SK-N-SH (cell line): ENCODE data around the gene PPP2R5D. TPM values are rescaled to one million over a fixed set of nuclear protein-coding genes. Genes with fewer than 3 reads are reported as not detected.
A peak's percentile ranks its signal among the peaks of the same experiment; 100 is the strongest.
"Not testable (repeated sequence)": the region's sequence is repeated elsewhere in the genome, so short reads cannot be mapped to it uniquely, and the experiment has no call there.

Experiments
- CTCF ChIA-PET: fragments of 300-600, 350-600 bp; formaldehyde crosslinking; extraction: SDS; loops from one replicate; lab custom pipeline; 2021; lab: Yijun Ruan, JAX
- POLR2A ChIA-PET: fragments of 350-600 bp; sonication (Branson Sonifier 250); formaldehyde crosslinking; extraction: SDS; loops from one replicate; lab custom pipeline; 2020; ENCODE audit warnings: antibody characterized with exemption, inconsistent platforms; lab: Yijun Ruan, JAX
- DNase-seq: peaks from one replicate; pipeline ENCODE4 v3.0.0; 2012
- H2AFZ ChIP-seq: fragments of 200-600 bp; sonication (generic); 2 replicates; pipeline ENCODE4 v1.8.1; 2016; ENCODE audit warnings: antibody characterized with exemption, mild to moderate bottlenecking, low read depth
- H3F3A ChIP-seq: fragments of 200-600 bp; sonication (generic); replicated peaks from 2 replicates; pipeline ENCODE3; 2016; ENCODE audit warnings: antibody characterized with exemption, mild to moderate bottlenecking; ENCODE audit not compliant: insufficient read depth
- H3K27ac ChIP-seq, 2 experiments: fragments of 200-500 bp in 1 of 2; fragments of 200-600 bp in 1 of 2; sonication (Bioruptor generic) in 1 of 2; sonication (generic), shearing (Covaris generic) in 1 of 2; 2 replicates each; pipeline versions ENCODE4 v1.5.1 to v1.6.1; 2014 to 2016; ENCODE audit warnings: low read depth in 2 of 2, inconsistent platforms in 1 of 2, low read length in 1 of 2, mild to moderate bottlenecking in 1 of 2, mixed read lengths in 1 of 2
- H3K27me3 ChIP-seq: fragments of 200-600 bp; sonication (generic), shearing (Covaris generic); 2 replicates; pipeline ENCODE4 v1.6.1; 2016; ENCODE audit warnings: mixed run types; ENCODE audit not compliant: insufficient read depth
- H3K36me3 ChIP-seq, 2 experiments: fragments of 200-500 bp in 1 of 2; fragments of 200-600 bp in 1 of 2; sonication (Bioruptor generic) in 1 of 2; sonication (generic) in 1 of 2; replicated peaks in 1 of 2; 2 replicates each; pipeline versions ENCODE3 to v1.5.1; 2014 to 2016; ENCODE audit warnings: low read length in 1 of 2, mild to moderate bottlenecking in 1 of 2; ENCODE audit not compliant: insufficient read depth in 2 of 2, control insufficient read depth in 1 of 2
- H3K4me1 ChIP-seq, 2 experiments: fragments of 200-500 bp in 1 of 2; fragments of 200-600 bp in 1 of 2; sonication (Bioruptor generic) in 1 of 2; sonication (generic), shearing (Covaris generic) in 1 of 2; 2 replicates each; pipeline versions ENCODE4 v1.5.1 to v1.6.1; 2014 to 2016; ENCODE audit warnings: low read depth in 1 of 2, low read length in 1 of 2, mixed run types in 1 of 2; ENCODE audit not compliant: insufficient read depth in 2 of 2, control insufficient read depth in 1 of 2
- H3K4me2 ChIP-seq: fragments of 200-600 bp; sonication (generic), shearing (Covaris generic); 2 replicates; pipeline ENCODE4 v1.6.1; 2017; ENCODE audit warnings: mixed run types
- H3K4me3 ChIP-seq, 2 experiments: fragments of 200-500 bp in 1 of 2; fragments of 200-600 bp in 1 of 2; sonication (Bioruptor generic) in 1 of 2; sonication (generic), shearing (Covaris generic) in 1 of 2; 2 replicates each; pipeline versions ENCODE4 v1.5.1 to v1.8.1; 2014 to 2016; ENCODE audit warnings: low read depth in 2 of 2, inconsistent platforms in 1 of 2, low read length in 1 of 2, mild to moderate bottlenecking in 1 of 2, mixed read lengths in 1 of 2, moderate library complexity in 1 of 2
- H3K79me2 ChIP-seq: fragments of 200-600 bp; sonication (generic); 2 replicates; pipeline ENCODE4 v1.8.1; 2017; ENCODE audit warnings: mild to moderate bottlenecking; ENCODE audit not compliant: insufficient read depth
- H3K9ac ChIP-seq: fragments of 200-600 bp; sonication (generic); 2 replicates; pipeline ENCODE4 v1.6.1; 2017; ENCODE audit warnings: mixed run types
- H3K9me2 ChIP-seq: fragments of 200-600 bp; sonication (generic); 2 replicates; pipeline ENCODE4 v1.6.1; 2017; ENCODE audit warnings: mixed run types
- H3K9me3 ChIP-seq: fragments of 200-600 bp; sonication (generic); 2 replicates; pipeline ENCODE4 v1.6.1; 2017; ENCODE audit warnings: mixed run types, mild to moderate bottlenecking, moderate library complexity
- H4K20me1 ChIP-seq: fragments of 200-600 bp; sonication (generic); 2 replicates; pipeline ENCODE4 v1.6.1; 2017; ENCODE audit warnings: mild to moderate bottlenecking, mixed run types; ENCODE audit not compliant: insufficient read depth
- EP300 ChIP-seq, 2 experiments: IDR thresholded peaks; 2 replicates each; pipeline versions ENCODE4 v1.4.0 to v1.6.1; 2012; ENCODE audit warnings: borderline replicate concordance in 1 of 2, low read depth in 1 of 2, low read length in 1 of 2
- FOSL2 ChIP-seq: IDR thresholded peaks from 2 replicates; pipeline ENCODE4 v1.4.0; 2012; ENCODE audit warnings: low read depth, mild to moderate bottlenecking, moderate library complexity, borderline replicate concordance
- JUND ChIP-seq: IDR thresholded peaks from 2 replicates; pipeline ENCODE4 v1.4.0; 2012
- MAX ChIP-seq: IDR thresholded peaks from 2 replicates; pipeline ENCODE4 v1.4.0; 2012; ENCODE audit warnings: low read depth
- MEF2A ChIP-seq: IDR thresholded peaks from 2 replicates; pipeline ENCODE4 v1.4.0; 2012; ENCODE audit warnings: low read depth, borderline replicate concordance
- RCOR1 ChIP-seq: fragments of 150-350 bp; IDR thresholded peaks from 2 replicates; pipeline ENCODE4 v1.6.1; 2017; ENCODE audit warnings: antibody characterized with exemption, low read length
- RXRA ChIP-seq: IDR thresholded peaks from 2 replicates; pipeline ENCODE4 v1.4.0; 2012; ENCODE audit warnings: low read depth, mild to moderate bottlenecking, borderline replicate concordance
- SIN3A ChIP-seq: IDR thresholded peaks from 2 replicates; pipeline ENCODE4 v1.6.1; 2012; ENCODE audit warnings: low read depth, mild to moderate bottlenecking, low read length, moderate library complexity, borderline replicate concordance
- TEAD4 ChIP-seq: IDR thresholded peaks from 2 replicates; pipeline ENCODE4 v1.4.0; 2012; ENCODE audit warnings: mild to moderate bottlenecking, borderline replicate concordance; ENCODE audit not compliant: insufficient read depth
- WGBS: methylation state at CpG from one replicate; pipeline ENCODE4 v1.1.6; 2017; ENCODE audit warnings: low lambda C conversion rate; 5-methylcytosine and 5-hydroxymethylcytosine counted together
- polyA plus RNA-seq, 3 experiments: library from polyadenylated mRNA; depleted of rRNA; stranded (reverse); fragments of >200 nt; gene quantifications; 2 replicates each; pipeline ENCODE4 v1.2.3, GENCODE V29; 2012
- TF ChIP-seq, protein P1 (sequence below): fragments of 150-350 bp; IDR thresholded peaks from 2 replicates; pipeline ENCODE4 v1.6.1; 2017; ENCODE audit warnings: antibody characterized with exemption, low read length, low read depth, borderline replicate concordance
- TF ChIP-seq, protein P2 (sequence below): fragments of 200-600 bp; sonication (generic); IDR thresholded peaks from 2 replicates; pipeline ENCODE4 v1.6.1; 2017; ENCODE audit warnings: antibody characterized with exemption, mild to moderate bottlenecking, moderate library complexity
- TF ChIP-seq, protein P3 (sequence below): IDR thresholded peaks from 2 replicates; pipeline ENCODE4; 2012

PPP2R5D gene
- polyA plus RNA-seq, 1 of the 3 experiments (the other 2 are of a cell fraction), result 37.6 TPM

GRCh38 chr6:42993445-42993844 is 9.1 kb downstream of the PPP2R5D start:
- Histone ChIP-seq H2AFZ (no peak overlapping the region), H3K4me2 (no peak overlapping the region), H3K9me3 (no peaks in the 10 kb centered on the region), H3F3A (peaks cover 7% of the 10 kb centered on the region), H3K79me2 (peaks cover 19% of the 10 kb centered on the region; the same call in 1 of the 2 replicates), H3K27me3 (no peaks in the 10 kb centered on the region), H3K4me3 (no peak overlapping the region), H3K9ac (no peak overlapping the region), H4K20me1 (no peaks in the 10 kb centered on the region), H3K4me1 (peaks cover 0 to 1% of the 10 kb centered on the region in 2 experiments; a peak in 2 of 4 replicates), H3K9me2 (no peaks in the 10 kb centered on the region), H3K36me3 (peaks cover 19 to 24% of the 10 kb centered on the region in 2 experiments), H3K27ac (no peak overlapping the region)
- POLR2A ChIA-PET, result interaction anchor here (1.0 kb wide), 1 partner anchor 9 kb away, joined by 3 read pairs; the partner anchor contains the start of gene PPP2R5D
- DNase-seq, result no peak
- CTCF ChIA-PET, result no interaction called here
- no peak for TF ChIP-seq MAX
- no peak for TF ChIP-seq TEAD4
- TF ChIP-seq RCOR1, result no peak
- TF ChIP-seq, protein P1, sequence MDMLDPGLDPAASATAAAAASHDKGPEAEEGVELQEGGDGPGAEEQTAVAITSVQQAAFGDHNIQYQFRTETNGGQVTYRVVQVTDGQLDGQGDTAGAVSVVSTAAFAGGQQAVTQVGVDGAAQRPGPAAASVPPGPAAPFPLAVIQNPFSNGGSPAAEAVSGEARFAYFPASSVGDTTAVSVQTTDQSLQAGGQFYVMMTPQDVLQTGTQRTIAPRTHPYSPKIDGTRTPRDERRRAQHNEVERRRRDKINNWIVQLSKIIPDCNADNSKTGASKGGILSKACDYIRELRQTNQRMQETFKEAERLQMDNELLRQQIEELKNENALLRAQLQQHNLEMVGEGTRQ, result no peak
- TF ChIP-seq FOSL2, result no peak
- TF ChIP-seq, protein P2, sequence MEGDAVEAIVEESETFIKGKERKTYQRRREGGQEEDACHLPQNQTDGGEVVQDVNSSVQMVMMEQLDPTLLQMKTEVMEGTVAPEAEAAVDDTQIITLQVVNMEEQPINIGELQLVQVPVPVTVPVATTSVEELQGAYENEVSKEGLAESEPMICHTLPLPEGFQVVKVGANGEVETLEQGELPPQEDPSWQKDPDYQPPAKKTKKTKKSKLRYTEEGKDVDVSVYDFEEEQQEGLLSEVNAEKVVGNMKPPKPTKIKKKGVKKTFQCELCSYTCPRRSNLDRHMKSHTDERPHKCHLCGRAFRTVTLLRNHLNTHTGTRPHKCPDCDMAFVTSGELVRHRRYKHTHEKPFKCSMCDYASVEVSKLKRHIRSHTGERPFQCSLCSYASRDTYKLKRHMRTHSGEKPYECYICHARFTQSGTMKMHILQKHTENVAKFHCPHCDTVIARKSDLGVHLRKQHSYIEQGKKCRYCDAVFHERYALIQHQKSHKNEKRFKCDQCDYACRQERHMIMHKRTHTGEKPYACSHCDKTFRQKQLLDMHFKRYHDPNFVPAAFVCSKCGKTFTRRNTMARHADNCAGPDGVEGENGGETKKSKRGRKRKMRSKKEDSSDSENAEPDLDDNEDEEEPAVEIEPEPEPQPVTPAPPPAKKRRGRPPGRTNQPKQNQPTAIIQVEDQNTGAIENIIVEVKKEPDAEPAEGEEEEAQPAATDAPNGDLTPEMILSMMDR, result no peak
- TF ChIP-seq, protein P3, sequence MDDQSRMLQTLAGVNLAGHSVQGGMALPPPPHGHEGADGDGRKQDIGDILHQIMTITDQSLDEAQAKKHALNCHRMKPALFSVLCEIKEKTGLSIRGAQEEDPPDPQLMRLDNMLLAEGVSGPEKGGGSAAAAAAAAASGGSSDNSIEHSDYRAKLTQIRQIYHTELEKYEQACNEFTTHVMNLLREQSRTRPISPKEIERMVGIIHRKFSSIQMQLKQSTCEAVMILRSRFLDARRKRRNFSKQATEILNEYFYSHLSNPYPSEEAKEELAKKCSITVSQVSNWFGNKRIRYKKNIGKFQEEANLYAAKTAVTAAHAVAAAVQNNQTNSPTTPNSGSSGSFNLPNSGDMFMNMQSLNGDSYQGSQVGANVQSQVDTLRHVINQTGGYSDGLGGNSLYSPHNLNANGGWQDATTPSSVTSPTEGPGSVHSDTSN, result no peak
- no peak for TF ChIP-seq MEF2A
- TF ChIP-seq EP300 (IDR thresholded peaks at IDR 0.05; ENCODE audit: borderline replicate concordance in 1 of 2, low read depth in 1 of 2, low read length in 1 of 2), result no peak
- TF ChIP-seq JUND, result no peak
- no peak for TF ChIP-seq SIN3A
- TF ChIP-seq RXRA, result no peak
- 88% methylated on average over 2 of the region's 2 CpGs for whole genome bisulfite sequencing

GRCh38 chr6:42996513-42996912 is 12.1 kb downstream of the PPP2R5D start:
- DNase-seq, result no peak
- Histone ChIP-seq H4K20me1 (no peaks in the 10 kb centered on the region), H2AFZ (no peak overlapping the region), H3K9ac (no peak overlapping the region), H3K4me3 (no peak overlapping the region), H3K27ac (peak overlapping the region in 1 of 2 experiments; percentile 33; a peak in 1 of 4 replicates), H3F3A (peaks cover 7% of the 10 kb centered on the region)
- TF ChIP-seq, protein P3, result no peak
- TF ChIP-seq, protein P2, result peak; percentile 30
- TF ChIP-seq, all 33 proteins: peak for 1
- Histone ChIP-seq H3K27me3 (no peaks in the 10 kb centered on the region), H3K36me3 (peaks cover under 1 to 2% of the 10 kb centered on the region in 2 experiments), H3K9me2 (no peaks in the 10 kb centered on the region), H3K4me2 (no peak overlapping the region), H3K79me2 (peaks cover 32% of the 10 kb centered on the region; the same call in 1 of the 2 replicates), H3K4me1 (no peaks in the 10 kb centered on the region), H3K9me3 (no peaks in the 10 kb centered on the region)
- CTCF ChIA-PET, result interaction anchor here (1.0 to 1.4 kb wide), 3 partner anchors 8 to 16 kb away, joined by 3 read pairs; no protein-coding TSS in a partner anchor
- POLR2A ChIA-PET, result interaction anchor here (0.6 to 1.3 kb wide), 2 partner anchors 14 to 117 kb away, joined by 3 to 5 read pairs; partner anchors contain the start of gene RPL7L1

DNA sequence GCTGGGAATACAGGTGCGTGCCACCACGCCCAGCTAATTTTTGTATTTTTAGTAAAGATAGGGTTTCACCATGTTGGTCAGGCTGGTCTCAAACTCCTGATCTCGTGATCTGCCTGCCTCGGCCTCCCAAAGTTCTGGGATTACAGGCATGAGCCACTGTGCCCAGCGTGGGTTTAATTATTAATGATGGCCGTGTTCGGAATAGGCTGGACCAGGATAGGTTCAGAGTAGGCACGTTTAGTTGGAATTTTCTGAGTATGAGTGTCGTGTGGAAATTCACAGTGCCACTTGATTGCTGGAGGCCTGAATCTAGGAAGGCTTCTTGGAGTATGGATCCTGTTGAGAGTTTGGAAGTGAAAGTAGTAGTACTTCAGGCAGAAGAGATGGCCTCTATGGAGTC is 13.8 kb downstream of the PPP2R5D start:
- CTCF ChIA-PET, result interaction anchor here (1.1 to 2.0 kb wide), 2 partner anchors 10 to 97 kb away, joined by 4 to 7 read pairs; no protein-coding TSS in a partner anchor
- not testable (repeated sequence) for H2AFZ ChIP-seq, H3K4me1 ChIP-seq, H3F3A ChIP-seq, H3K27ac ChIP-seq, H3K9me3 ChIP-seq, H3K36me3 ChIP-seq, H3K4me2 ChIP-seq, H3K4me3 ChIP-seq, H3K9ac ChIP-seq, H3K9me2 ChIP-seq, H3K27me3 ChIP-seq, DNase-seq, H4K20me1 ChIP-seq
- H3K79me2 ChIP-seq, result peaks cover 18% of the 10 kb centered on the region; the same call in 1 of the 2 replicates
- POLR2A ChIA-PET, result interaction anchor here (0.6 kb wide), 1 partner anchor 98 kb away, joined by 3 read pairs; no protein-coding TSS in a partner anchor
- 97% methylated on average over 8 of the region's 9 CpGs for WGBS
